Measurements from ENCODE around the gene SULF2. TPM values are rescaled to one million over a fixed set of nuclear protein-coding genes. Genes with fewer than 3 reads are reported as not detected.

SULF2 gene
- total and polyA plus RNA-seq, 2 donors (not counting 1 experiment from before 2014, with no cell fraction given) = 1.2 to 1.7 TPM

DNA sequence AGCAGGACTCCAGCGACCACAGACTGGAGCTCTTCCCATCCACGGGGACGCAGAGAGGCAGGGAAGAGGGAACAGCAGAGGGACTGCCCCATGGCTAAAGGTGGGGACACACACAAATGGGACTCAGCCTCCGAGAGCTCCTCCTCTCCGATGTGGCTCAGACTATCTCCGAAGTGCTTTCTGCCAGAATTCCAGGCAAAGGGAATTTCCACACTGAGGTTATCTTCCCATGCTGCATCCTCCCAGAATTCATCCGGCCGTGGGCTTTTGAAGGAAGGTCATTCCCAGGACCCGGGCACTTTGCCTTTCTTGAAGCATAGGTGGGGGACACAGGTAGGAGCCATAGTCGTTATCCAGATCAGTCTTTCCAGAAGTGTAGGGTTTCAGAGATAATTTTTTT, 67.9 kb downstream of the SULF2 start:
- no peaks in the 10 kb centered on the region for H4K20me1 ChIP-seq (ENCODE audit: control insufficient read depth, insufficient read depth, low read length, poor library complexity, severe bottlenecking)
- H3K9me3 Mint-ChIP-seq (ENCODE audit: insufficient read depth) = no peaks in the 10 kb centered on the region
- H3K4me1 ChIP-seq (ENCODE audit: control insufficient read depth in 2 of 2, insufficient read depth in 2 of 2, low read length in 2 of 2) = no peaks in the 10 kb centered on the region
- H3K9me3 ChIP-seq (ENCODE audit: control extremely low read depth in 1 of 3, control insufficient read depth in 2 of 3, insufficient read depth in 1 of 3, low read length in 2 of 3) = no peaks in the 10 kb centered on the region
- H3K27me3 ChIP-seq (replicated peaks in 1 of 4; ENCODE audit: control extremely low read depth in 1 of 4, control insufficient read depth in 3 of 4, insufficient read depth in 4 of 4, low read length in 3 of 4) = no peaks in the 10 kb centered on the region
- no peak for TF ChIP-seq EZH2 (IDR thresholded peaks at IDR 0.05; ENCODE audit: borderline replicate concordance, insufficient read depth, low read depth, low read length, poor library complexity, severe bottlenecking)
- TF ChIP-seq, protein P1, sequence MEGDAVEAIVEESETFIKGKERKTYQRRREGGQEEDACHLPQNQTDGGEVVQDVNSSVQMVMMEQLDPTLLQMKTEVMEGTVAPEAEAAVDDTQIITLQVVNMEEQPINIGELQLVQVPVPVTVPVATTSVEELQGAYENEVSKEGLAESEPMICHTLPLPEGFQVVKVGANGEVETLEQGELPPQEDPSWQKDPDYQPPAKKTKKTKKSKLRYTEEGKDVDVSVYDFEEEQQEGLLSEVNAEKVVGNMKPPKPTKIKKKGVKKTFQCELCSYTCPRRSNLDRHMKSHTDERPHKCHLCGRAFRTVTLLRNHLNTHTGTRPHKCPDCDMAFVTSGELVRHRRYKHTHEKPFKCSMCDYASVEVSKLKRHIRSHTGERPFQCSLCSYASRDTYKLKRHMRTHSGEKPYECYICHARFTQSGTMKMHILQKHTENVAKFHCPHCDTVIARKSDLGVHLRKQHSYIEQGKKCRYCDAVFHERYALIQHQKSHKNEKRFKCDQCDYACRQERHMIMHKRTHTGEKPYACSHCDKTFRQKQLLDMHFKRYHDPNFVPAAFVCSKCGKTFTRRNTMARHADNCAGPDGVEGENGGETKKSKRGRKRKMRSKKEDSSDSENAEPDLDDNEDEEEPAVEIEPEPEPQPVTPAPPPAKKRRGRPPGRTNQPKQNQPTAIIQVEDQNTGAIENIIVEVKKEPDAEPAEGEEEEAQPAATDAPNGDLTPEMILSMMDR (IDR thresholded peaks at IDR 0.05) = no peak
- DNase-seq (no peak), ATAC-seq (ENCODE audit: low read depth) (no peak)
- H3K4me3 ChIP-seq (ENCODE audit: control extremely low read depth in 1 of 5, extremely low read depth in 1 of 5, insufficient read depth in 1 of 5, low read depth in 2 of 5, low read length in 4 of 5) = no peak overlapping the region
- H3K36me3 ChIP-seq (replicated peaks in 1 of 2; ENCODE audit: control extremely low read depth in 1 of 2, control insufficient read depth in 1 of 2, extremely low read depth in 1 of 2, insufficient read depth in 2 of 2, low read length in 1 of 2) = no peaks in the 10 kb centered on the region
- no peak overlapping the region for H3K4me2 ChIP-seq (replicated peaks; ENCODE audit: low read depth, low read length, poor library complexity, severe bottlenecking)
- intact Hi-C loops (cut with micrococcal nuclease) = no loop called here
- H3K9ac ChIP-seq (ENCODE audit: low read length) = no peak overlapping the region
- H3K27ac Mint-ChIP-seq = no peak overlapping the region
- no peak overlapping the region for H2AFZ ChIP-seq (ENCODE audit: insufficient read depth, low read depth, low read length, poor library complexity, severe bottlenecking)
- no peak overlapping the region for H3K27ac ChIP-seq (ENCODE audit: low read length in 2 of 2)
- CTCF ChIA-PET = interaction anchor here (0.6 to 3.0 kb wide), 2 partner anchors 903 to 1187 kb away, joined by 5 to 10 read pairs; no protein-coding TSS in a partner anchor
- H3K27me3 Mint-ChIP-seq = peaks cover 14% of the 10 kb centered on the region
- H3K4me3 Mint-ChIP-seq = no peak overlapping the region
- POLR2A ChIA-PET = no interaction called here
- 86% methylated on average over 9 of the region's 10 CpGs for WGBS (ENCODE audit: insufficient coverage)
- no peaks in the 10 kb centered on the region for H3K79me2 ChIP-seq (ENCODE audit: control insufficient read depth, insufficient read depth, low read length)
- peaks cover 2% of the 10 kb centered on the region for H3K4me1 Mint-ChIP-seq

DNA sequence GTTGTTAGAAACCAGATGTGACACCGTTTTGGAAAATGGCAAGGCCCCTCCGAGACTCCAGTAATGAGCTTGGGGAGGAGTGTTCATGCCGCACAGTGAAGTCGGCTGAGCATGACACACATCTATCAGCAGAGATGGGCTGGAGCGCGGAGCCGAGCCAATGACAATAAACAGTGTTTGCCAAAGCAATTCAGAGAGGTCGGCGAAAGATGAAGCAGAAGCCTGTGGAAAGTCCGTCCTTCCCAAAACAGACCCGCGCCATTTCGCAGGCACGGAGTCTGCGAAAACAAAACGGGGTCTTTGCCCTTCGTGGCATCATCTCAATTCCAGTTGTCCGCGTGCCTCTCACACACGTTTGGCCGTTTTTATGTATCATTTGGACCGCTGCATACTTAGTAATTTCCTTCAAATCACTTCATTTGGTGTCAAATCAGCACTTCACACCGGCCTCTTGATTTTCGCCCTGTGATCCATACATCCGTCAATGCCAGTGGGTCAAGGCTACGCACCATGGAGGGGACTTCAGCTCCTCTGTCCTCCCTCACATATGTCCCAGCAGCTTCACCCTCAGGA, 71.3 kb downstream of the SULF2 start:
- ATAC-seq (ENCODE audit: low read depth) = no peak
- intact Hi-C loops (cut with micrococcal nuclease) = no loop called here
- CTCF ChIA-PET = interaction anchor here (1.3 kb wide), 1 partner anchor 11 kb away, joined by 3 read pairs; no protein-coding TSS in a partner anchor
- no peak for DNase-seq
- Histone ChIP-seq H3K9me3 (ENCODE audit: control extremely low read depth in 1 of 3, control insufficient read depth in 2 of 3, insufficient read depth in 1 of 3, low read length in 2 of 3) (no peaks in the 10 kb centered on the region), H3K4me1 (ENCODE audit: control insufficient read depth in 2 of 2, insufficient read depth in 2 of 2, low read length in 2 of 2) (peaks cover 0 to 7% of the 10 kb centered on the region in 2 donors), H3K36me3 (replicated peaks in 1 of 2; ENCODE audit: control extremely low read depth in 1 of 2, control insufficient read depth in 1 of 2, extremely low read depth in 1 of 2, insufficient read depth in 2 of 2, low read length in 1 of 2) (no peaks in the 10 kb centered on the region), H3K27ac (ENCODE audit: low read length in 2 of 2) (no peak overlapping the region), H3K79me2 (ENCODE audit: control insufficient read depth, insufficient read depth, low read length) (no peaks in the 10 kb centered on the region), H4K20me1 (ENCODE audit: control insufficient read depth, insufficient read depth, low read length, poor library complexity, severe bottlenecking) (no peaks in the 10 kb centered on the region), H3K9ac (ENCODE audit: low read length) (no peak overlapping the region), H3K4me2 (replicated peaks; ENCODE audit: low read depth, low read length, poor library complexity, severe bottlenecking) (no peak overlapping the region), H2AFZ (ENCODE audit: insufficient read depth, low read depth, low read length, poor library complexity, severe bottlenecking) (no peak overlapping the region), H3K4me3 (ENCODE audit: control extremely low read depth in 1 of 5, extremely low read depth in 1 of 5, insufficient read depth in 1 of 5, low read depth in 2 of 5, low read length in 4 of 5) (no peak overlapping the region), H3K27me3 (replicated peaks in 1 of 4; ENCODE audit: control extremely low read depth in 1 of 4, control insufficient read depth in 3 of 4, insufficient read depth in 4 of 4, low read length in 3 of 4) (peaks cover 0 to 3% (median 0%) of the 10 kb centered on the region in 4 experiments)
- Mint-ChIP-seq H3K9me3 (ENCODE audit: insufficient read depth) (no peaks in the 10 kb centered on the region), H3K27ac (no peak overlapping the region), H3K27me3 (peaks cover 24% of the 10 kb centered on the region), H3K4me3 (no peak overlapping the region), H3K4me1 (peaks cover 2% of the 10 kb centered on the region)
- POLR2A ChIA-PET = no interaction called here
- TF ChIP-seq, protein P1 (IDR thresholded peaks at IDR 0.05) = no peak
- TF ChIP-seq EZH2 (IDR thresholded peaks at IDR 0.05; ENCODE audit: borderline replicate concordance, insufficient read depth, low read depth, low read length, poor library complexity, severe bottlenecking) = no peak
- 96% methylated on average over 26 of the region's 26 CpGs for WGBS (ENCODE audit: insufficient coverage)
